ENCODE measurements around the gene GEMIN5. TPM values are rescaled to one million over a fixed set of nuclear protein-coding genes. Genes with fewer than 3 reads are reported as not detected.

Gene GEMIN5
- total and polyA plus RNA-seq, 2 experiments from 2014 or later: 18.3 to 46.7 TPM

DNA sequence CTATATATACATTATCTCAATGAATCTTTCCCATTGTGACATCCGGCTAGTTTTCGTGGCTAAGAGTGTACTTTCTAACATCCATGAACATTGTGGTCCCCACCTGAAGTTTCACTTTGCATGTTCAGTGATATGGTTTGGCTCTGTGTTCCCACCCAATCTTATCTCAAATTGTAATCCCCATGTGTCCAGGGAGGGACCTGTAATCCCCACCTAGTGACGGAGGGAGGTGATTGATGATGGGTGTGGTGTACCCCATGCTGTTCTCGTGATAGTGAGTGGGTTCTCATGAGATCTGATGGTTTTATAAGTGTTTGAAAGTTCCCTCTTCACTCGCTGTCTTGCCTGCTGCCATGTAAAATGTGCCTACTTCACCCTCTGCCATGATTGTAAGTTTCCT lies 30.9 kb upstream of the GEMIN5 start (continued):
- TF ChIP-seq, protein P1, sequence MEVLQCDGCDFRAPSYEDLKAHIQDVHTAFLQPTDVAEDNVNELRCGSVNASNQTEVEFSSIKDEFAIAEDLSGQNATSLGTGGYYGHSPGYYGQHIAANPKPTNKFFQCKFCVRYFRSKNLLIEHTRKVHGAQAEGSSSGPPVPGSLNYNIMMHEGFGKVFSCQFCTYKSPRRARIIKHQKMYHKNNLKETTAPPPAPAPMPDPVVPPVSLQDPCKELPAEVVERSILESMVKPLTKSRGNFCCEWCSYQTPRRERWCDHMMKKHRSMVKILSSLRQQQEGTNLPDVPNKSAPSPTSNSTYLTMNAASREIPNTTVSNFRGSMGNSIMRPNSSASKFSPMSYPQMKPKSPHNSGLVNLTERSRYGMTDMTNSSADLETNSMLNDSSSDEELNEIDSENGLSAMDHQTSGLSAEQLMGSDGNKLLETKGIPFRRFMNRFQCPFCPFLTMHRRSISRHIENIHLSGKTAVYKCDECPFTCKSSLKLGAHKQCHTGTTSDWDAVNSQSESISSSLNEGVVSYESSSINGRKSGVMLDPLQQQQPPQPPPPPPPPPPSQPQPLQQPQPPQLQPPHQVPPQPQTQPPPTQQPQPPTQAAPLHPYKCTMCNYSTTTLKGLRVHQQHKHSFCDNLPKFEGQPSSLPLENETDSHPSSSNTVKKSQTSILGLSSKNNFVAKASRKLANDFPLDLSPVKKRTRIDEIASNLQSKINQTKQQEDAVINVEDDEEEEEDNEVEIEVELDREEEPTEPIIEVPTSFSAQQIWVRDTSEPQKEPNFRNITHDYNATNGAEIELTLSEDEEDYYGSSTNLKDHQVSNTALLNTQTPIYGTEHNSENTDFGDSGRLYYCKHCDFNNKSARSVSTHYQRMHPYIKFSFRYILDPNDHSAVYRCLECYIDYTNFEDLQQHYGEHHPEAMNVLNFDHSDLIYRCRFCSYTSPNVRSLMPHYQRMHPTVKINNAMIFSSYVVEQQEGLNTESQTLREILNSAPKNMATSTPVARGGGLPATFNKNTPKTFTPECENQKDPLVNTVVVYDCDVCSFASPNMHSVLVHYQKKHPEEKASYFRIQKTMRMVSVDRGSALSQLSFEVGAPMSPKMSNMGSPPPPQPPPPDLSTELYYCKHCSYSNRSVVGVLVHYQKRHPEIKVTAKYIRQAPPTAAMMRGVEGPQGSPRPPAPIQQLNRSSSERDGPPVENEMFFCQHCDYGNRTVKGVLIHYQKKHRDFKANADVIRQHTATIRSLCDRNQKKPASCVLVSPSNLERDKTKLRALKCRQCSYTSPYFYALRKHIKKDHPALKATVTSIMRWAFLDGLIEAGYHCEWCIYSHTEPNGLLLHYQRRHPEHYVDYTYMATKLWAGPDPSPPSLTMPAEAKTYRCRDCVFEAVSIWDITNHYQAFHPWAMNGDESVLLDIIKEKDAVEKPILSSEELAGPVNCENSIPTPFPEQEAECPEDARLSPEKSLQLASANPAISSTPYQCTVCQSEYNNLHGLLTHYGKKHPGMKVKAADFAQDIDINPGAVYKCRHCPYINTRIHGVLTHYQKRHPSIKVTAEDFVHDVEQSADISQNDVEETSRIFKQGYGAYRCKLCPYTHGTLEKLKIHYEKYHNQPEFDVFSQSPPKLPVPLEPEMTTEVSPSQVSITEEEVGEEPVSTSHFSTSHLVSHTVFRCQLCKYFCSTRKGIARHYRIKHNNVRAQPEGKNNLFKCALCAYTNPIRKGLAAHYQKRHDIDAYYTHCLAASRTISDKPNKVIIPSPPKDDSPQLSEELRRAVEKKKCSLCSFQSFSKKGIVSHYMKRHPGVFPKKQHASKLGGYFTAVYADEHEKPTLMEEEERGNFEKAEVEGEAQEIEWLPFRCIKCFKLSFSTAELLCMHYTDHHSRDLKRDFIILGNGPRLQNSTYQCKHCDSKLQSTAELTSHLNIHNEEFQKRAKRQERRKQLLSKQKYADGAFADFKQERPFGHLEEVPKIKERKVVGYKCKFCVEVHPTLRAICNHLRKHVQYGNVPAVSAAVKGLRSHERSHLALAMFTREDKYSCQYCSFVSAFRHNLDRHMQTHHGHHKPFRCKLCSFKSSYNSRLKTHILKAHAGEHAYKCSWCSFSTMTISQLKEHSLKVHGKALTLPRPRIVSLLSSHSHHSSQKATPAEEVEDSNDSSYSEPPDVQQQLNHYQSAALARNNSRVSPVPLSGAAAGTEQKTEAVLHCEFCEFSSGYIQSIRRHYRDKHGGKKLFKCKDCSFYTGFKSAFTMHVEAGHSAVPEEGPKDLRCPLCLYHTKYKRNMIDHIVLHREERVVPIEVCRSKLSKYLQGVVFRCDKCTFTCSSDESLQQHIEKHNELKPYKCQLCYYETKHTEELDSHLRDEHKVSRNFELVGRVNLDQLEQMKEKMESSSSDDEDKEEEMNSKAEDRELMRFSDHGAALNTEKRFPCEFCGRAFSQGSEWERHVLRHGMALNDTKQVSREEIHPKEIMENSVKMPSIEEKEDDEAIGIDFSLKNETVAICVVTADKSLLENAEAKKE (CRISPR knock-in tag; IDR thresholded peaks at IDR 0.05): no peak
- TF ChIP-seq NANOG (IDR thresholded peaks at IDR 0.05; ENCODE audit: borderline replicate concordance): no peak
- TF ChIP-seq CREB1 (CRISPR knock-in tag; IDR thresholded peaks at IDR 0.05; ENCODE audit: low read depth): no peak
- no peak for TF ChIP-seq ZNF331 (CRISPR knock-in tag; IDR thresholded peaks at IDR 0.05; ENCODE audit: low read depth)
- TF ChIP-seq, protein P2, sequence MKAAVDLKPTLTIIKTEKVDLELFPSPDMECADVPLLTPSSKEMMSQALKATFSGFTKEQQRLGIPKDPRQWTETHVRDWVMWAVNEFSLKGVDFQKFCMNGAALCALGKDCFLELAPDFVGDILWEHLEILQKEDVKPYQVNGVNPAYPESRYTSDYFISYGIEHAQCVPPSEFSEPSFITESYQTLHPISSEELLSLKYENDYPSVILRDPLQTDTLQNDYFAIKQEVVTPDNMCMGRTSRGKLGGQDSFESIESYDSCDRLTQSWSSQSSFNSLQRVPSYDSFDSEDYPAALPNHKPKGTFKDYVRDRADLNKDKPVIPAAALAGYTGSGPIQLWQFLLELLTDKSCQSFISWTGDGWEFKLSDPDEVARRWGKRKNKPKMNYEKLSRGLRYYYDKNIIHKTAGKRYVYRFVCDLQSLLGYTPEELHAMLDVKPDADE (IDR thresholded peaks at IDR 0.05): no peak
- no peak for TF ChIP-seq EZH2 (IDR thresholded peaks at IDR 0.05; ENCODE audit: low read depth, unreplicated experiment)
- no peak for TF ChIP-seq CTCF (conservative IDR thresholded peaks at IDR 0.05; ENCODE audit: low read depth in 2 of 2)

Measured in GM23338 (cell line).